Liver (tissue), 9 donors: ENCODE data around the gene SYT6. TPM values are rescaled to one million over a fixed set of nuclear protein-coding genes. Genes with fewer than 3 reads are reported as not detected.

Experiments used
- DNase-seq: peaks from one replicate; pipeline ENCODE4 v3.0.0-alpha.2; 2017; ENCODE audit warnings: low spot score
- H3K27ac ChIP-seq, 2 donors: one replicate each; pipeline ENCODE4 v1.7.0; 2013; ENCODE audit warnings: inconsistent platforms in 2 of 2, low read length in 2 of 2, control low read depth in 1 of 2, low read depth in 1 of 2, mild to moderate bottlenecking in 1 of 2
- H3K27me3 ChIP-seq, 4 donors: one replicate each; pipeline versions ENCODE4 v1.6.1 to v1.7.0; 2013; ENCODE audit warnings: low read length in 3 of 4, inconsistent platforms in 1 of 4, mild to moderate bottlenecking in 1 of 4, moderate library complexity in 1 of 4; ENCODE audit not compliant: control insufficient read depth in 4 of 4, insufficient read depth in 4 of 4
- H3K36me3 ChIP-seq, 4 donors: one replicate each; pipeline versions ENCODE4 v1.6.1 to v1.7.0; 2013; ENCODE audit warnings: low read length in 3 of 4, mild to moderate bottlenecking in 3 of 4, low read depth in 1 of 4, moderate library complexity in 1 of 4; ENCODE audit not compliant: control insufficient read depth in 4 of 4, insufficient read depth in 3 of 4
- H3K4me1 ChIP-seq, 4 donors: one replicate each; pipeline versions ENCODE4 v1.6.1 to v1.7.0; 2013; ENCODE audit warnings: low read length in 3 of 4, mild to moderate bottlenecking in 3 of 4, moderate library complexity in 1 of 4; ENCODE audit not compliant: control insufficient read depth in 4 of 4, insufficient read depth in 4 of 4
- H3K4me3 ChIP-seq, 3 donors: one replicate each; pipeline versions ENCODE4 v1.6.1 to v1.7.0; 2013; ENCODE audit warnings: low read length in 3 of 3, control low read depth in 1 of 3, low read depth in 1 of 3, mild to moderate bottlenecking in 1 of 3
- H3K9ac ChIP-seq, 2 donors: one replicate each; pipeline ENCODE4 v1.7.0; 2013; ENCODE audit warnings: low read length in 2 of 2, mild to moderate bottlenecking in 2 of 2, moderate library complexity in 2 of 2, control low read depth in 1 of 2, low read depth in 1 of 2
- H3K9me3 ChIP-seq, 4 donors: one replicate each; pipeline versions ENCODE4 v1.6.1 to v1.7.0; 2013; ENCODE audit warnings: low read length in 3 of 4; ENCODE audit not compliant: control insufficient read depth in 4 of 4
- EGR1 ChIP-seq, 2 donors: IDR thresholded peaks; 2 replicates each; pipeline ENCODE4 v1.6.1; 2016 to 2018; ENCODE audit warnings: antibody characterized with exemption in 2 of 2, low read depth in 2 of 2
- FOXA1 ChIP-seq: IDR thresholded peaks from 2 replicates; pipeline ENCODE4 v1.6.1; 2016; ENCODE audit warnings: antibody characterized with exemption
- FOXA2 ChIP-seq: IDR thresholded peaks from 2 replicates; pipeline ENCODE4 v1.6.1; 2016; ENCODE audit warnings: antibody characterized with exemption
- GABPA ChIP-seq, 2 donors: IDR thresholded peaks in 1 of 2; conservative IDR thresholded peaks in 1 of 2; 2 replicates each; pipeline ENCODE4 v1.6.1; 2016; ENCODE audit warnings: antibody characterized with exemption in 2 of 2, mild to moderate bottlenecking in 1 of 2, moderate library complexity in 1 of 2
- HNF4G ChIP-seq: IDR thresholded peaks from 2 replicates; pipeline ENCODE4 v1.6.1; 2016; ENCODE audit warnings: antibody characterized with exemption
- JUND ChIP-seq, 2 donors: IDR thresholded peaks; 2 replicates each; pipeline ENCODE4 v1.6.1; 2016; ENCODE audit warnings: antibody characterized with exemption in 2 of 2
- NR2F2 ChIP-seq: IDR thresholded peaks from 2 replicates; pipeline ENCODE4 v1.6.1; 2016; ENCODE audit warnings: antibody characterized with exemption
- RAD21 ChIP-seq, 2 donors: IDR thresholded peaks; 2 replicates each; pipeline ENCODE4 v1.6.1; 2016; ENCODE audit warnings: antibody characterized with exemption in 2 of 2, mild to moderate bottlenecking in 2 of 2
- RXRA ChIP-seq, 2 donors: IDR thresholded peaks; 2 replicates each; pipeline ENCODE4 v1.6.1; 2017 to 2018; ENCODE audit warnings: antibody characterized with exemption in 2 of 2, mild to moderate bottlenecking in 1 of 2
- SP1 ChIP-seq: IDR thresholded peaks from 2 replicates; pipeline ENCODE4 v1.6.1; 2018; ENCODE audit warnings: antibody characterized with exemption, mild to moderate bottlenecking
- TAF1 ChIP-seq: conservative IDR thresholded peaks from 2 replicates; pipeline ENCODE4 v1.6.1; 2016; ENCODE audit warnings: antibody characterized with exemption, mild to moderate bottlenecking
- WGBS: extraction: QIAGEN DNeasy Blood & Tissue Kit; methylation state at CpG from one replicate; pipeline ENCODE4 v1.1.7; 2013; 5-methylcytosine and 5-hydroxymethylcytosine counted together
- polyA plus RNA-seq, 2 donors: library from polyadenylated mRNA; stranded (reverse) in 1 of 2; unstranded in 1 of 2; fragments of 200-250 nt in 1 of 2; fragments of >200 nt in 1 of 2; fragmentation: Nextera tagmentation in 1 of 2; extraction: Ambion mirVana in 1 of 2; gene quantifications; one replicate each; pipeline versions ENCODE4 v1.2.1 to v1.2.3, GENCODE V29; 2013 to 2015
- total RNA-seq, 2 donors: library from RNA; depleted of rRNA; stranded (reverse); fragments of >200 nt; gene quantifications; one replicate each; pipeline ENCODE4 v1.2.3, GENCODE V29; 2014
- TF ChIP-seq, protein P1 (sequence below): fragments of 150-350 bp; IDR thresholded peaks from 2 replicates; pipeline ENCODE4 v1.5.1; 2017; ENCODE audit warnings: improper control_type of control experiment, low read depth, low read length; ENCODE audit not compliant: missing input control
- TF ChIP-seq, protein P2 (sequence below): IDR thresholded peaks from 2 replicates; pipeline ENCODE4 v1.6.1; 2016; ENCODE audit warnings: antibody characterized with exemption, mild to moderate bottlenecking
- TF ChIP-seq, protein P3 (sequence below): IDR thresholded peaks from 2 replicates; pipeline ENCODE4 v1.6.1; 2016; ENCODE audit warnings: antibody characterized with exemption
- TF ChIP-seq, protein P4 (sequence below): IDR thresholded peaks from 2 replicates; pipeline ENCODE4 v1.6.1; 2016; ENCODE audit warnings: antibody characterized with exemption
- donor health status: healthy.
- donor health status: healthy.
- donor health status: healthy.
- donor health status: healthy.
- donor health status: healthy.

Gene SYT6
- total and polyA plus RNA-seq, 4 donors, result under 0.01 to 0.17 TPM; not detected in 2

DNA sequence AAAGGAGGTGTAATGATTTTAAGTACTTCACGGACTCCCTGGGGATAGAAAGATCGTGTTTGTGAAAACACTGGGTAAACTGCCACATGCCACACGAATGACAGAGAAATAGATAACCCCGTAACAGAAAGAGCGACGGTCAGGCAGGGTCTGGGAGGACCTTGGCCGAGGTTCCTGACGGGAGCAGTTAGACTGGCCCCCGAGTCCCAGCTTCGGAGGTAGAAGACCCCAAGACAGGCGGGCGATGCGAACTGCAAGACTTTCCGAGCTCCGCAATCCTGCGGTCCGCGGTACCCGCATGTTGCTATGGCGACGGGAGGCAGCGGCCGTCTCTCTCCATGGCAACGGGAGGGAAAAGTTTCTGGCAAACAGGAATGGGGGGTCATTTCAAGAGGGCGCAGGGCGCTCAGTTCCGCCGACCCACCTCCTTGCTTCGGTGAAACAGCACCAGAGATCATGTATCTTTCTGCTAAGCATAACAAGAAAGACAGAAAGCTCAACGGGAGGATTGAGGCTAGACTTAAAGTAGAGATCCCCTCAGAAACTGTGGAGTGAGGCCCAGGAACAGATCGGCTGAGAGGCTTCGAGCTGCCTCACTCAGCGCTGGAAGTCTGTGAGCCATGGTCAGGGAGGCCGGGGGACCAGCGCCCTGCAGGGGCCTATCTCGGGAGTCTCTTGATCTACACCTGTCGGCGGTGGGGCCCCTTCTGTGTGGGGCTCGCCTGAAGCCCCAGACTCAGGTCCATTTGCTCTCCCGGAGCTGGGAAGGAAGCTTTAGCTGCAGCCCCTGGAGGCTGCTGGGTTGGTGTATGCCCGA, 685 bp upstream of the SYT6 start:
- Histone ChIP-seq H3K9me3 (no peaks in the 10 kb centered on the region), H3K4me3 (peak overlapping the region in 1 of 3 donors; percentile 46), H3K27me3 (peaks cover 2 to 22% (median 14%) of the 10 kb centered on the region in 4 donors), H3K27ac (no peak overlapping the region), H3K9ac (no peak overlapping the region), H3K36me3 (no peaks in the 10 kb centered on the region), H3K4me1 (peaks cover 2 to 17% (median 14%) of the 10 kb centered on the region in 4 donors)
- DNase-seq, result no peak
- no peak for TF ChIP-seq RAD21 (IDR thresholded peaks at IDR 0.05)
- no peak for TF ChIP-seq JUND (IDR thresholded peaks at IDR 0.05)
- TF ChIP-seq RXRA (IDR thresholded peaks at IDR 0.05), result no peak
- TF ChIP-seq, protein P1, sequence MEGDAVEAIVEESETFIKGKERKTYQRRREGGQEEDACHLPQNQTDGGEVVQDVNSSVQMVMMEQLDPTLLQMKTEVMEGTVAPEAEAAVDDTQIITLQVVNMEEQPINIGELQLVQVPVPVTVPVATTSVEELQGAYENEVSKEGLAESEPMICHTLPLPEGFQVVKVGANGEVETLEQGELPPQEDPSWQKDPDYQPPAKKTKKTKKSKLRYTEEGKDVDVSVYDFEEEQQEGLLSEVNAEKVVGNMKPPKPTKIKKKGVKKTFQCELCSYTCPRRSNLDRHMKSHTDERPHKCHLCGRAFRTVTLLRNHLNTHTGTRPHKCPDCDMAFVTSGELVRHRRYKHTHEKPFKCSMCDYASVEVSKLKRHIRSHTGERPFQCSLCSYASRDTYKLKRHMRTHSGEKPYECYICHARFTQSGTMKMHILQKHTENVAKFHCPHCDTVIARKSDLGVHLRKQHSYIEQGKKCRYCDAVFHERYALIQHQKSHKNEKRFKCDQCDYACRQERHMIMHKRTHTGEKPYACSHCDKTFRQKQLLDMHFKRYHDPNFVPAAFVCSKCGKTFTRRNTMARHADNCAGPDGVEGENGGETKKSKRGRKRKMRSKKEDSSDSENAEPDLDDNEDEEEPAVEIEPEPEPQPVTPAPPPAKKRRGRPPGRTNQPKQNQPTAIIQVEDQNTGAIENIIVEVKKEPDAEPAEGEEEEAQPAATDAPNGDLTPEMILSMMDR, result no peak
- no peak for TF ChIP-seq FOXA2
- no peak for TF ChIP-seq EGR1 (IDR thresholded peaks at IDR 0.05; ENCODE audit: low read depth in 2 of 2)
- TF ChIP-seq HNF4G, result no peak
- TF ChIP-seq TAF1, result no peak
- TF ChIP-seq GABPA (IDR thresholded peaks at IDR 0.05 in 1 of 2, conservative IDR thresholded peaks at IDR 0.05 in 1 of 2), result no peak
- TF ChIP-seq, protein P2, sequence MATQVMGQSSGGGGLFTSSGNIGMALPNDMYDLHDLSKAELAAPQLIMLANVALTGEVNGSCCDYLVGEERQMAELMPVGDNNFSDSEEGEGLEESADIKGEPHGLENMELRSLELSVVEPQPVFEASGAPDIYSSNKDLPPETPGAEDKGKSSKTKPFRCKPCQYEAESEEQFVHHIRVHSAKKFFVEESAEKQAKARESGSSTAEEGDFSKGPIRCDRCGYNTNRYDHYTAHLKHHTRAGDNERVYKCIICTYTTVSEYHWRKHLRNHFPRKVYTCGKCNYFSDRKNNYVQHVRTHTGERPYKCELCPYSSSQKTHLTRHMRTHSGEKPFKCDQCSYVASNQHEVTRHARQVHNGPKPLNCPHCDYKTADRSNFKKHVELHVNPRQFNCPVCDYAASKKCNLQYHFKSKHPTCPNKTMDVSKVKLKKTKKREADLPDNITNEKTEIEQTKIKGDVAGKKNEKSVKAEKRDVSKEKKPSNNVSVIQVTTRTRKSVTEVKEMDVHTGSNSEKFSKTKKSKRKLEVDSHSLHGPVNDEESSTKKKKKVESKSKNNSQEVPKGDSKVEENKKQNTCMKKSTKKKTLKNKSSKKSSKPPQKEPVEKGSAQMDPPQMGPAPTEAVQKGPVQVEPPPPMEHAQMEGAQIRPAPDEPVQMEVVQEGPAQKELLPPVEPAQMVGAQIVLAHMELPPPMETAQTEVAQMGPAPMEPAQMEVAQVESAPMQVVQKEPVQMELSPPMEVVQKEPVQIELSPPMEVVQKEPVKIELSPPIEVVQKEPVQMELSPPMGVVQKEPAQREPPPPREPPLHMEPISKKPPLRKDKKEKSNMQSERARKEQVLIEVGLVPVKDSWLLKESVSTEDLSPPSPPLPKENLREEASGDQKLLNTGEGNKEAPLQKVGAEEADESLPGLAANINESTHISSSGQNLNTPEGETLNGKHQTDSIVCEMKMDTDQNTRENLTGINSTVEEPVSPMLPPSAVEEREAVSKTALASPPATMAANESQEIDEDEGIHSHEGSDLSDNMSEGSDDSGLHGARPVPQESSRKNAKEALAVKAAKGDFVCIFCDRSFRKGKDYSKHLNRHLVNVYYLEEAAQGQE, result no peak
- TF ChIP-seq, protein P3, sequence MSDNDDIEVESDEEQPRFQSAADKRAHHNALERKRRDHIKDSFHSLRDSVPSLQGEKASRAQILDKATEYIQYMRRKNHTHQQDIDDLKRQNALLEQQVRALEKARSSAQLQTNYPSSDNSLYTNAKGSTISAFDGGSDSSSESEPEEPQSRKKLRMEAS, result no peak
- TF ChIP-seq, protein P4, sequence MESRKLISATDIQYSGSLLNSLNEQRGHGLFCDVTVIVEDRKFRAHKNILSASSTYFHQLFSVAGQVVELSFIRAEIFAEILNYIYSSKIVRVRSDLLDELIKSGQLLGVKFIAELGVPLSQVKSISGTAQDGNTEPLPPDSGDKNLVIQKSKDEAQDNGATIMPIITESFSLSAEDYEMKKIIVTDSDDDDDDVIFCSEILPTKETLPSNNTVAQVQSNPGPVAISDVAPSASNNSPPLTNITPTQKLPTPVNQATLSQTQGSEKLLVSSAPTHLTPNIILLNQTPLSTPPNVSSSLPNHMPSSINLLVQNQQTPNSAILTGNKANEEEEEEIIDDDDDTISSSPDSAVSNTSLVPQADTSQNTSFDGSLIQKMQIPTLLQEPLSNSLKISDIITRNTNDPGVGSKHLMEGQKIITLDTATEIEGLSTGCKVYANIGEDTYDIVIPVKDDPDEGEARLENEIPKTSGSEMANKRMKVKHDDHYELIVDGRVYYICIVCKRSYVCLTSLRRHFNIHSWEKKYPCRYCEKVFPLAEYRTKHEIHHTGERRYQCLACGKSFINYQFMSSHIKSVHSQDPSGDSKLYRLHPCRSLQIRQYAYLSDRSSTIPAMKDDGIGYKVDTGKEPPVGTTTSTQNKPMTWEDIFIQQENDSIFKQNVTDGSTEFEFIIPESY, result no peak
- TF ChIP-seq FOXA1, result no peak
- TF ChIP-seq SP1, result no peak
- TF ChIP-seq NR2F2, result no peak
- whole genome bisulfite sequencing, result 9% methylated on average over 41 of the region's 41 CpGs
